IgD-negative memory B cell (primary cell): ENCODE data around the gene ARHGAP29. TPM values are rescaled to one million over a fixed set of nuclear protein-coding genes. Genes with fewer than 3 reads are reported as not detected.

Experiments
- H3K27ac Mint-ChIP-seq, 3 donors: one replicate each; pipeline ENCODE4 v1.8.0; 2020 to 2022; ENCODE audit warnings: mild to moderate bottlenecking in 3 of 3, mixed read lengths in 3 of 3, moderate library complexity in 1 of 3
- H3K27me3 Mint-ChIP-seq: one replicate; pipeline ENCODE4 v1.8.0; 2021; ENCODE audit warnings: mixed read lengths
- H3K36me3 Mint-ChIP-seq: one replicate; pipeline ENCODE4 v1.8.0; 2020; ENCODE audit warnings: mild to moderate bottlenecking, mixed read lengths
- H3K4me1 Mint-ChIP-seq, 3 donors: one replicate each; pipeline ENCODE4 v1.8.0; 2020 to 2022; ENCODE audit warnings: mixed read lengths in 3 of 3, mild to moderate bottlenecking in 1 of 3
- H3K4me3 Mint-ChIP-seq, 4 donors: one replicate each; pipeline ENCODE4 v1.8.0; 2020 to 2022; ENCODE audit warnings: mild to moderate bottlenecking in 4 of 4, mixed read lengths in 4 of 4, moderate library complexity in 3 of 4
- H3K9me3 Mint-ChIP-seq, 3 donors: one replicate each; pipeline ENCODE4 v1.8.0; 2020 to 2021; ENCODE audit warnings: mixed read lengths in 3 of 3, mild to moderate bottlenecking in 1 of 3
- polyA plus RNA-seq: library from polyadenylated mRNA; unstranded; fragments of 300-500 nt; fragmentation: Illumina TruSeq; gene quantifications from one replicate; pipeline ENCODE4 v1.2.3, GENCODE V29; 2021

Gene ARHGAP29
- polyA plus RNA-seq, 1 donor from 2014 or later = not detected

DNA sequence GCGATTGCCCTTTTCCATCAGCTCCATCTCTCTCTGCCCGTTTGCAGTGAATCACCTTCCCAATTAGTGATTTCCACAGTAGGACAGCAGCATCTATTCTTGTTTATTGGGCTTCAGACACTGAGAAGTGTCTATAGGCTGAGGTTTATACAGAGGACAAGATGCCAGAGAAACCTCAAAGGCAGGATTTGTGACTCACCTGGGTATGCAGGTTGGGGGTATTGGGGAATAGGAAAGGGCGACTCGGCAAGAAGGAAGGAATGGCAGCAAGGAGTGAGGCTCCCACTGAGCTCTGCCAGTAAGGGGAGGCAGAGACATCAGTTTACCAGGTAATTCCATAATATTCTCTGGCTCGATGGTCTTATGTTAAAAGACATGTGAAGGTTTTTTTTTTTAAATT lies 91.1 kb downstream of the ARHGAP29 start:
- Mint-ChIP-seq H3K27ac (no peak overlapping the region), H3K4me1 (no peaks in the 10 kb centered on the region), H3K27me3 (no peaks in the 10 kb centered on the region), H3K9me3 (no peaks in the 10 kb centered on the region), H3K4me3 (no peak overlapping the region), H3K36me3 (no peaks in the 10 kb centered on the region)

GRCh38 chr1:94144836-94145235 lies 92.5 kb downstream of the ARHGAP29 start:
- Mint-ChIP-seq H3K27me3 (no peaks in the 10 kb centered on the region), H3K4me1 (no peaks in the 10 kb centered on the region), H3K36me3 (no peaks in the 10 kb centered on the region), H3K4me3 (no peak overlapping the region), H3K27ac (no peak overlapping the region), H3K9me3 (no peaks in the 10 kb centered on the region)

- H3K4me1 Mint-ChIP-seq = no peaks in the 10 kb centered on the region
- no peak overlapping the region for H3K27ac Mint-ChIP-seq
- peaks cover 0 to 4% (median 3%) of the 10 kb centered on the region in 3 donors for H3K9me3 Mint-ChIP-seq
- H3K36me3 Mint-ChIP-seq = no peaks in the 10 kb centered on the region
- H3K27me3 Mint-ChIP-seq = no peaks in the 10 kb centered on the region
- no peak overlapping the region for H3K4me3 Mint-ChIP-seq
These were observed 93.6 kb downstream of the ARHGAP29 start for GRCh38 chr1:94143809-94144176.

DNA sequence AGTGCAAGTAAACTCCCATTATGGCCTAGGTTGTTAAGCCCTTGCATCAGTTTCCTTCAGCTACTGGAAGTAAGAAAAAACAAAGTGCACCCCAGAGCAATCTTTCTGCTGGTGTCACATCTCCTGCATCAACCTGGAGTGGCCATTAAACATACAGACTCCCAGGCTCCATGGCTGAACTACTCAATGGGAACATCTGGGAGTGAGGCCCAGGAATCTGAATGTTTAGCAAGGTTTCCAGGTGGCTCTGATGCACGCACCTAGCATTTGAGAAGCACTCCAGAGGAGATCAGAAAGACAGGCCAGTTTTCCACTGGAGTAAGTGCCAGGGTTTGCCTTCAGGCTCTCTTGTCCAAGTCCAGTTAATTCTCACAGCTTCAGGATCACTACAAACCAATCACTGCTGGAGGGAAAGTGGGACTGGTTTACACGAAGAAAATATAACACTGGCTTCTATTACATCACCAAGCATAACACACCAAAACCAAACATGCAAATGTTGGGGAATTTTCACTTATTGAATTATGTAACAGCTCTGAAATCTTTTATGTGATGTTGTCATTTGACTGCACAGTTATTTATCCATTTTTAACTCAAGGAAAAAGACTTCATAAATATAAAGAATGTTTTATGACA lies 94.1 kb downstream of the ARHGAP29 start:
- Mint-ChIP-seq H3K27me3 (no peaks in the 10 kb centered on the region), H3K9me3 (peaks cover 0 to 4% (median 3%) of the 10 kb centered on the region in 3 donors), H3K27ac (no peak overlapping the region), H3K4me3 (no peak overlapping the region), H3K4me1 (no peaks in the 10 kb centered on the region), H3K36me3 (no peaks in the 10 kb centered on the region)

DNA sequence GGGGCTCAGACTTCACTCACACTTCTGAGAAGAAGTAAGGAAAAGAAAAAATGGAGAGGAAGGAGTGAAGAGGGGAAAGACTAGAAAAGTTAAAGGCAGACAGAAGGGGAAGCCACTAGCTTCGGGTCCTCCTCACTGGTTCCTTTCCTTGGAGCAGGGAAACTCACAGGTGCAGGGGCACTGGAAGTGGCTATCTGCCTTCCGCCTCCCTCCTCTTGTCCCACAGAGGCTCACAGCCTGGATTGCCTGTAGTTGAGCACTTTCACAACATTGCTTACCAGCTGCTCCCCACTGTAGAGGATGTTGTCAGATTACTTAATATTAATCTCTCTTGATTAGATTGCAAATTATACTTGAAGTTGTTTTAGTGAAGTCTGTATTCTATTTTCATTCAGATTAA lies 94.8 kb downstream of the ARHGAP29 start:
- peaks cover 0 to 4% (median 3%) of the 10 kb centered on the region in 3 donors for H3K9me3 Mint-ChIP-seq
- H3K36me3 Mint-ChIP-seq = no peaks in the 10 kb centered on the region
- H3K27ac Mint-ChIP-seq = no peak overlapping the region
- H3K4me1 Mint-ChIP-seq = no peaks in the 10 kb centered on the region
- H3K27me3 Mint-ChIP-seq = no peaks in the 10 kb centered on the region
- H3K4me3 Mint-ChIP-seq = no peak overlapping the region

GRCh38 chr1:94142022-94142421 lies 95.4 kb downstream of the ARHGAP29 start:
- no peaks in the 10 kb centered on the region for H3K27me3 Mint-ChIP-seq
- no peak overlapping the region for H3K4me3 Mint-ChIP-seq
- H3K27ac Mint-ChIP-seq = no peak overlapping the region
- no peaks in the 10 kb centered on the region for H3K4me1 Mint-ChIP-seq
- H3K9me3 Mint-ChIP-seq = peaks cover 0 to 4% (median 3%) of the 10 kb centered on the region in 3 donors
- H3K36me3 Mint-ChIP-seq = no peaks in the 10 kb centered on the region

- peaks cover 5% of the 10 kb centered on the region for H3K27me3 Mint-ChIP-seq
- H3K27ac Mint-ChIP-seq = no peak overlapping the region
- peaks cover 0 to 2% (median 0%) of the 10 kb centered on the region in 3 donors for H3K9me3 Mint-ChIP-seq
- H3K4me1 Mint-ChIP-seq = no peaks in the 10 kb centered on the region
- no peaks in the 10 kb centered on the region for H3K36me3 Mint-ChIP-seq
- no peak overlapping the region for H3K4me3 Mint-ChIP-seq
These were observed 105.3 kb downstream of the ARHGAP29 start for GRCh38 chr1:94132111-94132510.

DNA sequence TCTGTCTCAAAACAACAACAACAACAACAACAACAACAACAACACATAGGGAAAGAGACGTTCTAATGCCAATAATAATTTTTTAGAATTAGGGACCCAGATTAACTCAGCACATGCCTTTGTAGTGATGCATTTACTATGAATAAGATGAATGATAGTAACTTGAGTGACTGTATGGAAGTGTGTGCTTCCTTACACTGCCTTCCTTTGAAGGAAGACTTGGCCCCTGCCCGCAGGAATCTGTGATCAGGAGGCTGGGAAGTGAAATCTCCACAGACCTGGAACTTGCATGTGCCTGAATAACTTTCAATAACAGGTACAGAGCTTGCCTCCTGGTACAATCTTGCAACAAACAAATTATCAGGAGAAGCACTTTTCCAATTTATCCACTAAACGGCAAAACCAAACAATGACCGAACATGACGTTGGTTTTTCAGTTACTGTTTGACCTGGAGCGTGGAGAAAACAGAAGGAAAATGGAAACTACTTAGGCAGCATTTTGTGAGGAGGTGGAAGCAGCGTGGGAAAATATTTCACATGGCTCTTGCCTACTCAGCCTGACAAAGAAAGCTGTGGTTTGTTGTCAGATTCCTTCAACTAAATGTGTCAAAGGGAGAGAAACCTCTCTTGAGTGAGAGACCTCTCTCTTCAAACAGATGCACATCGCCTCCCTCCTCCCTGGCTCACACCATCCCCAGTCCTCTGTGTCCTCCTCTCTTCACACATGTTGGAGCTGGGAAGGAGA lies 106.4 kb downstream of the ARHGAP29 start:
- no peaks in the 10 kb centered on the region for H3K36me3 Mint-ChIP-seq
- H3K27ac Mint-ChIP-seq = no peak overlapping the region
- peaks cover 3% of the 10 kb centered on the region for H3K27me3 Mint-ChIP-seq

DNA sequence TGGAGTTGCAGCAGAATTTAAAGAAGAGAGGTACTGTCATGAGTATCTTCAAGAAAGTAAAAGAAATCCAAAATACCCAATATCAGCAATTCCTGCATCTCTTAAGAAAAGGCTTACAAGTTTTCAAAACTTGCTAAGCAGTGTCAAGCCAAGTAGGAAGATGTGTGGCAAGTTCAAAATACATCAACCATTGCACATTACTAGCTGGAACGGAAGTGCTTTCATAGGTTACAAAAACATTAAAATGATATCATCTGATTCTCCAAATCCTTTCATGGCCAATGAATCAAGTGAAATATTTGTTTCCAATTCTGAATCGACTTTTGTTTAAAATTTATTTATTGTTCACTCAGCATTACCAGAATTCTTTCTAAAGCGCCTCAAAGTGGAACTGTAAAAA lies 110.7 kb downstream of the ARHGAP29 start:
- H3K36me3 Mint-ChIP-seq = no peaks in the 10 kb centered on the region
- peaks cover 3% of the 10 kb centered on the region for H3K27me3 Mint-ChIP-seq
- no peaks in the 10 kb centered on the region for H3K9me3 Mint-ChIP-seq
- H3K4me3 Mint-ChIP-seq = no peak overlapping the region
- no peaks in the 10 kb centered on the region for H3K4me1 Mint-ChIP-seq
- H3K27ac Mint-ChIP-seq = no peak overlapping the region

More for the DNA sequence above, 106.4 kb downstream of the ARHGAP29 start:
- peaks cover 0 to 2% (median 0%) of the 10 kb centered on the region in 3 donors for H3K9me3 Mint-ChIP-seq
- no peak overlapping the region for H3K4me3 Mint-ChIP-seq
- H3K4me1 Mint-ChIP-seq = no peaks in the 10 kb centered on the region

DNA sequence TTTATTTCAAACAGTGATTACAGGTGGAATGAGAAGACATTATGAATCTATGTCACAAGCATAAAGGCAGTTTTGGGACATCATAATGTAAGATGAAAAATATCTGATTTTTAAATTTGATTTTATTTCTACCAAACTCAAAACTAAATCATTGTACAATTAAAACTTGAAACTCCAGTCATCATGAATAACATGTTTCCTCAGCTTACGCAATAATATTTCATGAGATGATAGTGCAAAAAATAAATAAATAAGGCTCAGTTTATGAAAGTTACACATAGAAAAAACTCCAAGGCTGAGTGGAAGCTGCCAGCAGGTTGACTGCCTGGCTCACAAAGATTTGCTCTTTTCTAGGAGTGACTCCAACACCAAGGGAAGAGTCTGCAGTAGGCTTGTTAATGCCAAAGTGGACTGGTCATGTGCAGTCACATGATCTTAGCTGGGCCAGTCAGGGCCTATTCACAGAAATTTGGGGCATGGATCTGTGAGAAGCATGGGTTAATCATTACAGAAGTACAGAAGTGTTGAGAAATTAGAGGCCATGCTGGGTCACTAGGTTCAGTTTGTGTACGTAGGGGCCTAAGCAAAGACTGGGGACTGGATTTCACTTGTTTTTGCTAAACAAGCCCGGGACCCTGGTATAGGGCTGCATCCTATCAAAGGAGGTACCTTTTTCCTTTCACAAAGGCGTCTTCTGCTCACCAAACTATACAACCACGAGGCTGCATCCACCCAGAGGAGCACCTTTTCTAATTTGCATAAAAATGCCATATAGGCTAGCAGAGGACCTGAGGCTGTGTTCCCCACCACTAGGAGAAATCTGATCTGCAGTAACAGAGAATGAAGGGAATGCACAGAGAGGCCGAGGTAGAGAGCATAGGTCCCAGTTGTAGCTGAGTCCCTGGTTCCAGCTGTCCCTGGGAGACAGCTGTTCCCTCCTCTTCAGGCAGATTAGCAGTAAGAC lies 111.6 kb downstream of the ARHGAP29 start:
- Mint-ChIP-seq H3K4me1 (no peaks in the 10 kb centered on the region), H3K27me3 (peaks cover 3% of the 10 kb centered on the region), H3K4me3 (no peak overlapping the region), H3K36me3 (no peaks in the 10 kb centered on the region), H3K27ac (no peak overlapping the region), H3K9me3 (no peaks in the 10 kb centered on the region)

- no peak overlapping the region for H3K27ac Mint-ChIP-seq
- no peak overlapping the region for H3K4me3 Mint-ChIP-seq
These were observed 112.8 kb downstream of the ARHGAP29 start for GRCh38 chr1:94124538-94124937.

DNA sequence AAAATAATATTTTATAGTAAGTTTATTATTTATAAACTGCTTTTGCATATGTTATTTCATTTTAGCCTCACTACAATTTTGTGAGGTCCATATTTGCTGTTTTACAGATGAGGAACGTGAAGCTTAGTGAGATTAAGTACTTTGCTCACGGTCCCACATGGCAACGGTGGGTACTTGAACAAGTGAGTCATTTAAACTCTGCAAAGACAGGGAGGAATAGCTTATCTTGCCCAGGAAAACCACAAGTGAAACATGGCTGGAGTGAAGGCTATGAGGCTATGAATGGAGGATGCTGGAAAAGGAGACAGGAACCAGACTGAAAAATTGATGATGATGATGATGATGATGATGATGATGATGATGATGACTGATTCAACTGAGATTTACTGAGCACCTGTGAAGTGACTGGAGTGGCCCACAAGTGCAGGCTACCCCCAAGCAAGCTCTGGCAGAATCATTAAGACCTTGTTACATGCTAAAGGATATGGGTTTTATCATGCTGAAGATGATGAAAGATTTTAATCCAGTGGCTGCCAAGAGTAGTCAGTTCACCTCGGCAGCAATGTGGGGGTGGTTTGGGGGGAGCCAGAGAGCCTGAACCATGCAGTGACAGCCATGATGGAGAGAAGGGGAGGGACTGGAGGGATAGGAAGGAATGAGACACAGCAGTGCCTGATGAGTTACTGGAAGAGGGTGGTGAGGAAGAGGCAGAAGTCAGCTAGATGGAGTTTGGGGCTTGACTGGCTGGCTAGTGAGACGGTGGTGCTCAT lies 115.0 kb downstream of the ARHGAP29 start:
- Mint-ChIP-seq H3K4me3 (no peak overlapping the region), H3K36me3 (no peaks in the 10 kb centered on the region), H3K27me3 (peaks cover 12% of the 10 kb centered on the region), H3K9me3 (no peaks in the 10 kb centered on the region), H3K4me1 (no peaks in the 10 kb centered on the region), H3K27ac (no peak overlapping the region)

More at GRCh38 chr1:94124538-94124937, 112.8 kb downstream of the ARHGAP29 start:
- H3K36me3 Mint-ChIP-seq = no peaks in the 10 kb centered on the region
- H3K9me3 Mint-ChIP-seq = no peaks in the 10 kb centered on the region
- peaks cover 9% of the 10 kb centered on the region for H3K27me3 Mint-ChIP-seq
- no peaks in the 10 kb centered on the region for H3K4me1 Mint-ChIP-seq
